B cell (primary cell): ENCODE data around the gene AMT.

Experiments used
- CTCF ChIP-seq: fragments of 200-600 bp; IDR thresholded peaks from one replicate; pipeline ENCODE4 v1.8.0; 2022; ENCODE audit warnings: antibody characterized with exemption, mild to moderate bottlenecking
- EZH2 ChIP-seq: IDR thresholded peaks from 2 replicates; pipeline ENCODE4 v1.6.1; 2012; ENCODE audit warnings: borderline replicate concordance, low read depth, mild to moderate bottlenecking, moderate library complexity, low read length; ENCODE audit not compliant: insufficient read depth, poor library complexity, severe bottlenecking

GRCh38 chr3:49462222-49462621 lies 39.9 kb upstream of the AMT start:
- TF ChIP-seq CTCF (no peak), EZH2 (no peak)
